ENCODE data around the gene HSD11B2. TPM values are rescaled to one million over a fixed set of nuclear protein-coding genes. Genes with fewer than 3 reads are reported as not detected.

The HSD11B2 gene
- total and polyA plus RNA-seq, 5 donors from 2014 or later: not detected

GRCh38 chr16:67471758-67472384 lies 41.0 kb downstream of the HSD11B2 start:
- peaks cover 6 to 63% (median 37%) of the 10 kb centered on the region in 4 donors for H3K4me1 Mint-ChIP-seq
- DNase-seq: no peak
- Histone ChIP-seq H3K27me3 (ENCODE audit: control insufficient read depth, insufficient read depth, low read length) (no peaks in the 10 kb centered on the region), H3K4me1 (ENCODE audit: control insufficient read depth, insufficient read depth, low read length, poor library complexity, severe bottlenecking) (no peaks in the 10 kb centered on the region), H3K27ac (ENCODE audit: insufficient read depth, low read length, poor library complexity, severe bottlenecking) (no peak overlapping the region), H3K9me3 (ENCODE audit: control insufficient read depth in 2 of 2, low read length in 2 of 2) (no peaks in the 10 kb centered on the region), H3K36me3 (ENCODE audit: control insufficient read depth, insufficient read depth, low read length) (peaks cover 10% of the 10 kb centered on the region), H3K4me3 (ENCODE audit: low read depth, low read length) (no peak overlapping the region)
- H3K4me3 Mint-ChIP-seq: peak overlapping the region in 1 of 4 donors; percentile 39
- H3K27ac Mint-ChIP-seq: peak overlapping the region in 2 of 3 donors; percentile 36 to 76
- H3K9me3 Mint-ChIP-seq: no peaks in the 10 kb centered on the region
- ATAC-seq (ENCODE audit: low read depth in 2 of 2): no peak
- peaks cover 12% of the 10 kb centered on the region for H3K36me3 Mint-ChIP-seq
- H3K27me3 Mint-ChIP-seq: no peaks in the 10 kb centered on the region

- ATAC-seq (ENCODE audit: low read depth in 2 of 2) (no peak), DNase-seq (no peak)
- Mint-ChIP-seq H3K4me3 (peak overlapping the region in 1 of 4 donors; percentile 3), H3K9me3 (no peaks in the 10 kb centered on the region), H3K4me1 (peaks cover 8 to 74% (median 46%) of the 10 kb centered on the region in 4 donors), H3K36me3 (peaks cover 15% of the 10 kb centered on the region), H3K27me3 (no peaks in the 10 kb centered on the region), H3K27ac (peak overlapping the region in 1 of 3 donors; percentile 59)
- H3K4me1 ChIP-seq (ENCODE audit: control insufficient read depth, insufficient read depth, low read length, poor library complexity, severe bottlenecking): peaks cover 8% of the 10 kb centered on the region
- H3K27ac ChIP-seq (ENCODE audit: insufficient read depth, low read length, poor library complexity, severe bottlenecking): no peak overlapping the region
- H3K36me3 ChIP-seq (ENCODE audit: control insufficient read depth, insufficient read depth, low read length): peaks cover 10% of the 10 kb centered on the region
- no peaks in the 10 kb centered on the region for H3K9me3 ChIP-seq (ENCODE audit: control insufficient read depth in 2 of 2, low read length in 2 of 2)
- H3K4me3 ChIP-seq (ENCODE audit: low read depth, low read length): no peak overlapping the region
- H3K27me3 ChIP-seq (ENCODE audit: control insufficient read depth, insufficient read depth, low read length): no peaks in the 10 kb centered on the region
Measured at GRCh38 chr16:67474551-67475455, 43.9 kb downstream of the HSD11B2 start.

GRCh38 chr16:67477960-67478554 lies 47.1 kb downstream of the HSD11B2 start:
- H3K27me3 Mint-ChIP-seq: peaks cover 6% of the 10 kb centered on the region
- ATAC-seq (ENCODE audit: low read depth in 2 of 2) (no peak), DNase-seq (no peak)
- H3K4me1 Mint-ChIP-seq: peaks cover 10 to 77% (median 47%) of the 10 kb centered on the region in 4 donors
- peak overlapping the region in 2 of 3 donors; percentile 13 to 41 for H3K27ac Mint-ChIP-seq
- peak overlapping the region; percentile 48 to 87 (median 61) for H3K4me3 Mint-ChIP-seq
- Histone ChIP-seq H3K9me3 (ENCODE audit: control insufficient read depth in 2 of 2, low read length in 2 of 2) (no peaks in the 10 kb centered on the region), H3K4me3 (ENCODE audit: low read depth, low read length) (no peak overlapping the region), H3K27me3 (ENCODE audit: control insufficient read depth, insufficient read depth, low read length) (no peaks in the 10 kb centered on the region), H3K4me1 (ENCODE audit: control insufficient read depth, insufficient read depth, low read length, poor library complexity, severe bottlenecking) (peaks cover 32% of the 10 kb centered on the region), H3K27ac (ENCODE audit: insufficient read depth, low read length, poor library complexity, severe bottlenecking) (no peak overlapping the region), H3K36me3 (ENCODE audit: control insufficient read depth, insufficient read depth, low read length) (peaks cover 10% of the 10 kb centered on the region)
- peaks cover 11% of the 10 kb centered on the region for H3K36me3 Mint-ChIP-seq
- no peaks in the 10 kb centered on the region for H3K9me3 Mint-ChIP-seq

- H3K4me1 ChIP-seq (ENCODE audit: control insufficient read depth, insufficient read depth, low read length, poor library complexity, severe bottlenecking): peaks cover 37% of the 10 kb centered on the region
Measured at GRCh38 chr16:67480833-67481560, 50.1 kb downstream of the HSD11B2 start, which contains the start of gene ATP6V0D1. ATP6V0D1 (minus strand) TSS chr16:67481157; CDS start chr16:67481086, 71 bp downstream.

GRCh38 chr16:67481561-67482232 lies 50.8 kb downstream of the HSD11B2 start:
- Histone ChIP-seq H3K27me3 (ENCODE audit: control insufficient read depth, insufficient read depth, low read length) (no peaks in the 10 kb centered on the region), H3K4me1 (ENCODE audit: control insufficient read depth, insufficient read depth, low read length, poor library complexity, severe bottlenecking) (peaks cover 37% of the 10 kb centered on the region), H3K4me3 (ENCODE audit: low read depth, low read length) (peak overlapping the region; percentile 95), H3K9me3 (ENCODE audit: control insufficient read depth in 2 of 2, low read length in 2 of 2) (no peaks in the 10 kb centered on the region), H3K36me3 (ENCODE audit: control insufficient read depth, insufficient read depth, low read length) (peaks cover 14% of the 10 kb centered on the region), H3K27ac (ENCODE audit: insufficient read depth, low read length, poor library complexity, severe bottlenecking) (peak overlapping the region; percentile 98)
- ATAC-seq (ENCODE audit: low read depth in 2 of 2) (no peak), DNase-seq (peak; percentile 22 to 64 (median 32))
- peaks cover 3% of the 10 kb centered on the region for H3K36me3 Mint-ChIP-seq
- no peaks in the 10 kb centered on the region for H3K9me3 Mint-ChIP-seq
- peak overlapping the region; percentile 97 to 99 (median 99) for H3K4me3 Mint-ChIP-seq
- H3K4me1 Mint-ChIP-seq: peaks cover 10 to 64% (median 36%) of the 10 kb centered on the region in 4 donors
- H3K27ac Mint-ChIP-seq: peak overlapping the region; percentile 98 to 100 (median 99)
- H3K27me3 Mint-ChIP-seq: peaks cover 6% of the 10 kb centered on the region

More at GRCh38 chr16:67480833-67481560, 50.1 kb downstream of the HSD11B2 start, which contains the start of gene ATP6V0D1:
- DNase-seq: peak; percentile 99
- peaks cover 6% of the 10 kb centered on the region for H3K27me3 Mint-ChIP-seq
- peak within 1 kb of the TSS; percentile 98 for H3K27ac ChIP-seq (ENCODE audit: insufficient read depth, low read length, poor library complexity, severe bottlenecking)
- H3K4me3 ChIP-seq (ENCODE audit: low read depth, low read length): peak within 1 kb of the TSS; percentile 95
- peaks cover 3% of the 10 kb centered on the region for H3K36me3 Mint-ChIP-seq
- H3K4me3 Mint-ChIP-seq: peak within 1 kb of the TSS; percentile 97 to 99 (median 99)
- peak within 1 kb of the TSS; percentile 98 to 100 (median 99) for H3K27ac Mint-ChIP-seq
- peaks cover 12% of the 10 kb centered on the region for H3K36me3 ChIP-seq (ENCODE audit: control insufficient read depth, insufficient read depth, low read length)
- H3K27me3 ChIP-seq (ENCODE audit: control insufficient read depth, insufficient read depth, low read length): no peaks in the 10 kb centered on the region
- no peaks in the 10 kb centered on the region for H3K9me3 ChIP-seq (ENCODE audit: control insufficient read depth in 2 of 2, low read length in 2 of 2)
- peak; percentile 87 to 91 for ATAC-seq (ENCODE audit: low read depth in 2 of 2)
- no peaks in the 10 kb centered on the region for H3K9me3 Mint-ChIP-seq
- peaks cover 10 to 71% (median 37%) of the 10 kb centered on the region in 4 donors for H3K4me1 Mint-ChIP-seq

- DNase-seq (peak in 1 of 3 donors; percentile 10), ATAC-seq (ENCODE audit: low read depth in 2 of 2) (no peak)
- peaks cover 6% of the 10 kb centered on the region for H3K27me3 Mint-ChIP-seq
- H3K9me3 Mint-ChIP-seq: no peaks in the 10 kb centered on the region
- peaks cover 5 to 58% (median 33%) of the 10 kb centered on the region in 4 donors for H3K4me1 Mint-ChIP-seq
- H3K27me3 ChIP-seq (ENCODE audit: control insufficient read depth, insufficient read depth, low read length): no peaks in the 10 kb centered on the region
- H3K36me3 Mint-ChIP-seq: peaks cover under 1% of the 10 kb centered on the region
- peaks cover 19% of the 10 kb centered on the region for H3K36me3 ChIP-seq (ENCODE audit: control insufficient read depth, insufficient read depth, low read length)
- peaks cover 37% of the 10 kb centered on the region for H3K4me1 ChIP-seq (ENCODE audit: control insufficient read depth, insufficient read depth, low read length, poor library complexity, severe bottlenecking)
- peak overlapping the region; percentile 98 to 100 (median 99) for H3K27ac Mint-ChIP-seq
- no peaks in the 10 kb centered on the region for H3K9me3 ChIP-seq (ENCODE audit: control insufficient read depth in 2 of 2, low read length in 2 of 2)
- peak overlapping the region; percentile 98 for H3K27ac ChIP-seq (ENCODE audit: insufficient read depth, low read length, poor library complexity, severe bottlenecking)
- peak overlapping the region; percentile 95 for H3K4me3 ChIP-seq (ENCODE audit: low read depth, low read length)
- H3K4me3 Mint-ChIP-seq: peak overlapping the region; percentile 97 to 99 (median 99)
Measured at GRCh38 chr16:67482233-67482924, 51.5 kb downstream of the HSD11B2 start.
